NT2/D1 (cell line): Measurements from ENCODE around the gene ANKFN1.

Source experiments
- DNase-seq: peaks from one replicate; pipeline ENCODE4 v3.0.0-alpha.2; 2011; ENCODE audit warnings: low read depth, low spot score
- H3K27me3 ChIP-seq: 2 replicates; pipeline ENCODE4 v1.6.0; 2011; ENCODE audit warnings: mild to moderate bottlenecking; ENCODE audit not compliant: insufficient read length, insufficient read depth
- H3K36me3 ChIP-seq: 2 replicates; pipeline ENCODE4 v1.6.1; 2011; ENCODE audit warnings: mild to moderate bottlenecking, low read length, mixed read lengths; ENCODE audit not compliant: insufficient read depth, insufficient read length
- H3K4me1 ChIP-seq: 2 replicates; pipeline ENCODE4 v1.5.1; 2011; ENCODE audit not compliant: insufficient read depth, insufficient read length
- H3K4me3 ChIP-seq: 2 replicates; pipeline ENCODE4 v1.5.1; 2011; ENCODE audit warnings: low read depth; ENCODE audit not compliant: insufficient read length
- H3K9ac ChIP-seq: 2 replicates; pipeline ENCODE4 v1.6.0; 2011; ENCODE audit warnings: low read depth; ENCODE audit not compliant: insufficient read length
- H3K9me3 ChIP-seq: 2 replicates; pipeline ENCODE4 v1.5.1; 2011; ENCODE audit warnings: mild to moderate bottlenecking, low read length; ENCODE audit not compliant: insufficient read depth
- SUZ12 ChIP-seq: IDR thresholded peaks from 2 replicates; pipeline ENCODE4 v1.6.1; 2011; ENCODE audit not compliant: insufficient read length, insufficient read depth; ENCODE audit errors: extremely low read depth
- YY1 ChIP-seq: IDR thresholded peaks from 2 replicates; pipeline ENCODE4 v1.6.1; 2011; ENCODE audit not compliant: insufficient read length, insufficient read depth
- ZNF274 ChIP-seq: IDR thresholded peaks from 2 replicates; pipeline ENCODE4 v1.6.1; 2011; ENCODE audit warnings: mild to moderate bottlenecking, low read depth, low read length

ANKFN1 gene

GRCh38 chr17:56309897-56310296, 156.6 kb downstream of the ANKFN1 start:
- no peaks in the 10 kb centered on the region for H3K27me3 ChIP-seq
- no peaks in the 10 kb centered on the region for H3K9me3 ChIP-seq
- DNase-seq = no peak
- no peaks in the 10 kb centered on the region for H3K36me3 ChIP-seq
- H3K4me3 ChIP-seq = no peak overlapping the region
- H3K9ac ChIP-seq = no peak overlapping the region
- TF ChIP-seq SUZ12 (no peak), YY1 (no peak), ZNF274 (no peak)
- no peaks in the 10 kb centered on the region for H3K4me1 ChIP-seq

- no peak for DNase-seq
- TF ChIP-seq ZNF274 = no peak
- TF ChIP-seq SUZ12 = no peak
- TF ChIP-seq YY1 = no peak
- Histone ChIP-seq H3K4me3 (no peak overlapping the region), H3K27me3 (no peaks in the 10 kb centered on the region), H3K9ac (no peak overlapping the region), H3K9me3 (no peaks in the 10 kb centered on the region), H3K4me1 (no peaks in the 10 kb centered on the region), H3K36me3 (no peaks in the 10 kb centered on the region)
Measured at GRCh38 chr17:56310782-56311181, 157.5 kb downstream of the ANKFN1 start.

GRCh38 chr17:56313201-56313600, 159.9 kb downstream of the ANKFN1 start:
- TF ChIP-seq ZNF274 (no peak), SUZ12 (no peak)
- no peaks in the 10 kb centered on the region for H3K4me1 ChIP-seq
- H3K9ac ChIP-seq = no peak overlapping the region

GRCh38 chr17:56314026-56314425, 160.8 kb downstream of the ANKFN1 start:
- Histone ChIP-seq H3K9ac (no peak overlapping the region), H3K4me3 (no peak overlapping the region), H3K4me1 (no peaks in the 10 kb centered on the region), H3K9me3 (no peaks in the 10 kb centered on the region), H3K36me3 (no peaks in the 10 kb centered on the region), H3K27me3 (no peaks in the 10 kb centered on the region)
- DNase-seq = no peak
- TF ChIP-seq SUZ12 (no peak), ZNF274 (no peak), YY1 (no peak)

More at GRCh38 chr17:56313201-56313600, 159.9 kb downstream of the ANKFN1 start:
- Histone ChIP-seq H3K36me3 (no peaks in the 10 kb centered on the region), H3K4me3 (no peak overlapping the region), H3K9me3 (no peaks in the 10 kb centered on the region), H3K27me3 (no peaks in the 10 kb centered on the region)
- DNase-seq = no peak

- H3K27me3 ChIP-seq = no peaks in the 10 kb centered on the region
- TF ChIP-seq SUZ12 (no peak), ZNF274 (no peak), YY1 (no peak)
- H3K4me1 ChIP-seq = no peaks in the 10 kb centered on the region
- H3K36me3 ChIP-seq = no peaks in the 10 kb centered on the region
- no peaks in the 10 kb centered on the region for H3K9me3 ChIP-seq
- DNase-seq = no peak
- H3K4me3 ChIP-seq = no peak overlapping the region
- H3K9ac ChIP-seq = no peak overlapping the region
Measured at GRCh38 chr17:56314984-56315602, 161.8 kb downstream of the ANKFN1 start.

DNA sequence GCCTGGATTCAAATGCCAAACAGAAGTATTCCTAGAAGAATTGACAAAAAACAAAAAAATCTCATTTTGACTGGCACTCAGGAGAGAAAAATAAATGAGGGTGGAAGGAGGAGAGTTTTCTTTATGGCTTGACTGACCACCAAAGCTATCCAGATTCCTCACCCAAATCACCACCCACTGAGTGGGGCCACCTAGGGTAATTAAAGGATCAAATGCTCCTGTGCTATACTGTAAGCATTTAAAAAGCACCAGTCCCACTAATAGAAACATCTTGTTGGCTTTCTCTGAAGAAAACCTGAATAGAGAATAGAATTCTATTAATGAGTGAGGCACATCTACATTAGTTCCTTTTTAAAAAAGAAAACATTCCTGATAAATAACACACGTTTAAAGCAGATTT, 163.3 kb downstream of the ANKFN1 start:
- TF ChIP-seq YY1 (no peak), SUZ12 (no peak), ZNF274 (no peak)
- Histone ChIP-seq H3K4me1 (no peaks in the 10 kb centered on the region), H3K4me3 (no peak overlapping the region), H3K36me3 (no peaks in the 10 kb centered on the region), H3K9ac (no peak overlapping the region), H3K9me3 (no peaks in the 10 kb centered on the region), H3K27me3 (no peaks in the 10 kb centered on the region)
- no peak for DNase-seq

GRCh38 chr17:56317351-56318208, 164.3 kb downstream of the ANKFN1 start:
- no peak for DNase-seq
- no peak for TF ChIP-seq ZNF274
- TF ChIP-seq YY1 = no peak
- TF ChIP-seq SUZ12 = no peak
- Histone ChIP-seq H3K4me1 (no peaks in the 10 kb centered on the region), H3K4me3 (no peak overlapping the region), H3K36me3 (no peaks in the 10 kb centered on the region), H3K27me3 (no peaks in the 10 kb centered on the region), H3K9ac (no peak overlapping the region), H3K9me3 (no peaks in the 10 kb centered on the region)
